ENCODE data around the gene SLC6A20.
"Not testable (repeated sequence)": the region's sequence is repeated elsewhere in the genome, so short reads cannot be mapped to it uniquely, and the experiment has no call there.

The SLC6A20 gene

GRCh38 chr3:45753095-45753494 lies 43.2 kb downstream of the SLC6A20 start:
- Histone ChIP-seq H3K27me3 (no peaks in the 10 kb centered on the region), H3K4me1 (no peaks in the 10 kb centered on the region), H3K36me3 (no peaks in the 10 kb centered on the region), H3K4me3 (ENCODE audit: low read depth, low read length) (no peak overlapping the region), H3K9me3 (no peaks in the 10 kb centered on the region)
- no peak for DNase-seq
- TF ChIP-seq CTCF (IDR thresholded peaks at IDR 0.05; ENCODE audit: low read depth, low read length) = no peak

- no peak overlapping the region for H3K4me3 ChIP-seq (ENCODE audit: low read depth, low read length)
- no peaks in the 10 kb centered on the region for H3K4me1 ChIP-seq
- no peak for DNase-seq
- H3K9me3 ChIP-seq = no peaks in the 10 kb centered on the region
- no peaks in the 10 kb centered on the region for H3K27me3 ChIP-seq
- peaks cover 3% of the 10 kb centered on the region; the same call in 1 of the 2 replicates for H3K36me3 ChIP-seq
- TF ChIP-seq CTCF (IDR thresholded peaks at IDR 0.05; ENCODE audit: low read depth, low read length) = no peak
These were observed 44.6 kb downstream of the SLC6A20 start for GRCh38 chr3:45751537-45752242.

- H3K4me1 ChIP-seq = no peaks in the 10 kb centered on the region
- no peak overlapping the region for H3K4me3 ChIP-seq (ENCODE audit: low read depth, low read length)
- no peak for TF ChIP-seq CTCF (IDR thresholded peaks at IDR 0.05; ENCODE audit: low read depth, low read length)
- H3K9me3 ChIP-seq = no peaks in the 10 kb centered on the region
- H3K27me3 ChIP-seq = no peaks in the 10 kb centered on the region
- no peak for DNase-seq
- peaks cover 3% of the 10 kb centered on the region; the same call in 1 of the 2 replicates for H3K36me3 ChIP-seq
These were observed 46.5 kb downstream of the SLC6A20 start for GRCh38 chr3:45749880-45750279.

- H3K4me1 ChIP-seq; DNase-seq; H3K36me3 ChIP-seq; H3K27me3 ChIP-seq; H3K9me3 ChIP-seq; H3K4me3 ChIP-seq (ENCODE audit: low read depth, low read length): not testable (repeated sequence)
These were observed 47.2 kb downstream of the SLC6A20 start for GRCh38 chr3:45749036-45749600.

GRCh38 chr3:45748068-45748467 lies 48.3 kb downstream of the SLC6A20 start:
- DNase-seq = no peak
- peaks cover 3% of the 10 kb centered on the region; the same call in 1 of the 2 replicates for H3K36me3 ChIP-seq
- no peak for TF ChIP-seq CTCF (IDR thresholded peaks at IDR 0.05; ENCODE audit: low read depth, low read length)
- H3K9me3 ChIP-seq = no peaks in the 10 kb centered on the region
- no peaks in the 10 kb centered on the region for H3K27me3 ChIP-seq
- no peak overlapping the region for H3K4me3 ChIP-seq (ENCODE audit: low read depth, low read length)
- H3K4me1 ChIP-seq = no peaks in the 10 kb centered on the region

GRCh38 chr3:45746777-45747622 lies 49.3 kb downstream of the SLC6A20 start:
- DNase-seq = no peak
- Histone ChIP-seq H3K9me3 (no peaks in the 10 kb centered on the region), H3K36me3 (peaks cover 3% of the 10 kb centered on the region; the same call in 1 of the 2 replicates), H3K4me1 (no peaks in the 10 kb centered on the region), H3K27me3 (no peaks in the 10 kb centered on the region), H3K4me3 (ENCODE audit: low read depth, low read length) (no peak overlapping the region)
- no peak for TF ChIP-seq CTCF (IDR thresholded peaks at IDR 0.05; ENCODE audit: low read depth, low read length)
